ENCODE measurements around the gene ANKRD52.

- TF ChIP-seq, protein P1, sequence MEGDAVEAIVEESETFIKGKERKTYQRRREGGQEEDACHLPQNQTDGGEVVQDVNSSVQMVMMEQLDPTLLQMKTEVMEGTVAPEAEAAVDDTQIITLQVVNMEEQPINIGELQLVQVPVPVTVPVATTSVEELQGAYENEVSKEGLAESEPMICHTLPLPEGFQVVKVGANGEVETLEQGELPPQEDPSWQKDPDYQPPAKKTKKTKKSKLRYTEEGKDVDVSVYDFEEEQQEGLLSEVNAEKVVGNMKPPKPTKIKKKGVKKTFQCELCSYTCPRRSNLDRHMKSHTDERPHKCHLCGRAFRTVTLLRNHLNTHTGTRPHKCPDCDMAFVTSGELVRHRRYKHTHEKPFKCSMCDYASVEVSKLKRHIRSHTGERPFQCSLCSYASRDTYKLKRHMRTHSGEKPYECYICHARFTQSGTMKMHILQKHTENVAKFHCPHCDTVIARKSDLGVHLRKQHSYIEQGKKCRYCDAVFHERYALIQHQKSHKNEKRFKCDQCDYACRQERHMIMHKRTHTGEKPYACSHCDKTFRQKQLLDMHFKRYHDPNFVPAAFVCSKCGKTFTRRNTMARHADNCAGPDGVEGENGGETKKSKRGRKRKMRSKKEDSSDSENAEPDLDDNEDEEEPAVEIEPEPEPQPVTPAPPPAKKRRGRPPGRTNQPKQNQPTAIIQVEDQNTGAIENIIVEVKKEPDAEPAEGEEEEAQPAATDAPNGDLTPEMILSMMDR (IDR thresholded peaks at IDR 0.05) = no peak
- TF ChIP-seq ZFX (IDR thresholded peaks at IDR 0.05; ENCODE audit: borderline replicate concordance) = no peak
Measured at GRCh38 chr12:56247923-56248322, 10.3 kb downstream of the ANKRD52 start.

Measured in 22Rv1 (cell line).